HCT116 (cell line): ENCODE data around the gene TMEM187. TPM values are rescaled to one million over a fixed set of nuclear protein-coding genes. Genes with fewer than 3 reads are reported as not detected.

Experiments
- ATAC-seq: fragments of 200-7000 bp; cut with Tn5 transposase; 2 replicates; pipeline ENCODE4 v1.9.1; 2020; ENCODE audit warnings: mild to moderate bottlenecking, moderate library complexity
- BruUV-seq: library from RNA; stranded (reverse); fragments of 400-500 nt; replicated peaks from 2 replicates; lab custom pipeline; 2021; lab: Mats Ljungman, UMichigan
- CTCF ChIA-PET: fragments of 300-600 bp; sonication (Branson Sonifier 250); formaldehyde crosslinking; loops from one replicate; lab custom pipeline; 2021; ENCODE audit warnings: antibody characterized with exemption; lab: Charles Lee
- POLR2A ChIA-PET: fragments of 300-600, 350-600 bp; sonication (Branson Sonifier 250); formaldehyde crosslinking; loops from one replicate; lab custom pipeline; 2021; ENCODE audit warnings: antibody characterized with exemption; lab: Charles Lee
- RAD21 ChIA-PET, 2 experiments: fragments of 300-600 bp; sonication (Branson Sonifier 250); formaldehyde crosslinking; loops; one replicate each; lab custom pipeline; 2023; ENCODE audit warnings: low total read pairs in 2 of 2; ENCODE audit not compliant: uncharacterized antibody in 2 of 2, unreplicated experiment in 2 of 2, low non-redundant PET in 1 of 2; lab: Charles Lee
- DNase-seq: peaks from one replicate; pipeline ENCODE4 v3.0.0-alpha.2; 2010; ENCODE audit warnings: low read depth, low spot score
- H2AFZ ChIP-seq: fragments of 200-600 bp; shearing (Covaris generic), sonication (generic); 2 replicates; pipeline ENCODE4 v1.6.1; 2017; ENCODE audit warnings: low read depth, mixed run types, mixed read lengths, antibody characterized with exemption, low read length; ENCODE audit not compliant: poor library complexity, severe bottlenecking
- H3K27ac ChIP-seq: 2 replicates; pipeline ENCODE4 v1.5.1; 2012; ENCODE audit warnings: low read depth, low read length
- H3K27me3 ChIP-seq: fragments of 200-600 bp; sonication (generic); 2 replicates; pipeline ENCODE4 v1.6.1; 2016; ENCODE audit warnings: mixed run types, low read length, mixed read lengths; ENCODE audit not compliant: insufficient read depth
- H3K36me3 ChIP-seq, 2 experiments: fragments of 200-500 bp in 1 of 2; fragments of 200-600 bp in 1 of 2; sonication (Bioruptor generic) in 1 of 2; sonication (generic) in 1 of 2; 2 replicates each; pipeline versions ENCODE4 v1.5.1 to v1.6.1; 2014 to 2016; ENCODE audit warnings: low read length in 2 of 2, inconsistent platforms in 1 of 2, mixed read lengths in 1 of 2, mixed run types in 1 of 2; ENCODE audit not compliant: insufficient read depth in 2 of 2, control insufficient read depth in 1 of 2
- H3K4me1 ChIP-seq, 2 experiments: fragments of 200-600 bp in 1 of 2; sonication (generic) in 1 of 2; 2 replicates each; pipeline versions ENCODE4 v1.5.1 to v1.6.1; 2012 to 2017; ENCODE audit warnings: low read length in 2 of 2, inconsistent platforms in 1 of 2, mild to moderate bottlenecking in 1 of 2, mixed read lengths in 1 of 2, mixed run types in 1 of 2, moderate library complexity in 1 of 2; ENCODE audit not compliant: insufficient read depth in 2 of 2, control insufficient read depth in 1 of 2
- H3K4me2 ChIP-seq: fragments of 200-600 bp; sonication (generic); 2 replicates; pipeline ENCODE4 v1.6.1; 2017; ENCODE audit warnings: mixed run types, low read length, mixed read lengths
- H3K4me3 ChIP-seq, 2 experiments: fragments of 200-600 bp in 1 of 2; sonication (generic) in 1 of 2; replicated peaks in 1 of 2; 2 replicates each; pipeline ENCODE4 v1.5.1; 2011 to 2016; ENCODE audit warnings: low read length in 2 of 2, control low read depth in 1 of 2, low read depth in 1 of 2, mild to moderate bottlenecking in 1 of 2, mixed read lengths in 1 of 2, mixed run types in 1 of 2
- H3K79me2 ChIP-seq: fragments of 200-600 bp; sonication (generic); 2 replicates; pipeline ENCODE4 v1.6.1; 2017; ENCODE audit warnings: mild to moderate bottlenecking, mixed run types, low read length, moderate library complexity, mixed read lengths; ENCODE audit not compliant: insufficient read depth
- H3K9ac ChIP-seq: fragments of 200-600 bp; sonication (generic); 2 replicates; pipeline ENCODE4 v1.6.1; 2016; ENCODE audit warnings: low read length, mixed read lengths
- H3K9me2 ChIP-seq: fragments of 200-600 bp; sonication (generic), shearing (Covaris generic); 2 replicates; pipeline ENCODE4 v1.6.1; 2017; ENCODE audit warnings: mixed run types, mild to moderate bottlenecking, moderate library complexity; ENCODE audit not compliant: insufficient read depth
- H3K9me3 ChIP-seq, 2 experiments: fragments of 200-500 bp in 1 of 2; fragments of 200-600 bp in 1 of 2; sonication (Bioruptor generic) in 1 of 2; sonication (generic) in 1 of 2; 2 replicates each; pipeline ENCODE4 v1.6.1; 2014 to 2017; ENCODE audit warnings: low read length in 2 of 2, mixed read lengths in 2 of 2, inconsistent platforms in 1 of 2, low read depth in 1 of 2, mild to moderate bottlenecking in 1 of 2, mixed run types in 1 of 2, moderate library complexity in 1 of 2; ENCODE audit not compliant: control insufficient read depth in 1 of 2, insufficient read depth in 1 of 2
- H4K20me1 ChIP-seq: fragments of 200-600 bp; sonication (generic), shearing (Covaris generic); 2 replicates; pipeline ENCODE4 v1.6.1; 2017; ENCODE audit warnings: mixed run types, mild to moderate bottlenecking, moderate library complexity; ENCODE audit not compliant: insufficient read depth
- CTCF ChIP-seq, 3 experiments: fragments of 200-600 bp in 1 of 3; sonication (generic) in 1 of 3; IDR thresholded peaks in 2 of 3; conservative IDR thresholded peaks in 1 of 3; 2 replicates each; pipeline ENCODE4 v1.5.1; 2012 to 2017; ENCODE audit warnings: low read depth in 2 of 3, low read length in 2 of 3, antibody characterized with exemption in 1 of 3, borderline replicate concordance in 1 of 3, control low read depth in 1 of 3, mild to moderate bottlenecking in 1 of 3, mixed read lengths in 1 of 3, mixed run types in 1 of 3, moderate library complexity in 1 of 3; ENCODE audit not compliant: insufficient read depth in 1 of 3
- EGR1 ChIP-seq: IDR thresholded peaks from 2 replicates; pipeline ENCODE4 v1.6.1; 2012; ENCODE audit warnings: low read depth
- EZH2 ChIP-seq: fragments of 200-600 bp; sonication (generic); IDR thresholded peaks from 2 replicates; pipeline ENCODE4 v1.6.1; 2017; ENCODE audit warnings: antibody characterized with exemption, mixed run types
- MAX ChIP-seq: IDR thresholded peaks from 2 replicates; pipeline ENCODE4 v1.6.1; 2012
- POLR2AphosphoS5 ChIP-seq: IDR thresholded peaks from 2 replicates; pipeline ENCODE4 v1.6.1; 2011; ENCODE audit warnings: mild to moderate bottlenecking, low read depth, low read length, moderate library complexity
- SP1 ChIP-seq: IDR thresholded peaks from 2 replicates; pipeline ENCODE4 v1.6.1; 2012; ENCODE audit warnings: low read depth
- YY1 ChIP-seq: IDR thresholded peaks from 2 replicates; pipeline ENCODE4 v1.6.1; 2011; ENCODE audit warnings: low read length, low read depth, moderate library complexity, mild to moderate bottlenecking; ENCODE audit not compliant: insufficient replicate concordance; ENCODE audit errors: extremely low read depth
- ZNF274 ChIP-seq: fragments of 200-500 bp; sonication (Bioruptor generic); IDR thresholded peaks from 2 replicates; pipeline ENCODE4 v1.6.1; 2014; ENCODE audit warnings: mild to moderate bottlenecking, low read depth, low read length, inconsistent platforms
- intact Hi-C: fragments of 100-400 bp; cut with micrococcal nuclease; formaldehyde crosslinking; loops from 2 replicates; pipeline ENCODE4 v1.10.0; 2022
- total RNA-seq: library from RNA; stranded (reverse); gene quantifications from one replicate; pipeline ENCODE4 v1.2.1, GENCODE V29; 2021; ENCODE audit not compliant: unreplicated experiment

TMEM187 gene
- total RNA-seq, 1 experiment from 2014 or later, result 12.6 TPM

GRCh38 chrX:154027986-154028385, 55.4 kb downstream of the TMEM187 start:
- Histone ChIP-seq H3K9me2 (no peaks in the 10 kb centered on the region), H3K36me3 (no peaks in the 10 kb centered on the region; a peak in 1 of 4 replicates), H2AFZ (no peak overlapping the region), H3K4me1 (no peaks in the 10 kb centered on the region), H3K9ac (no peak overlapping the region), H3K27ac (no peak overlapping the region), H3K4me3 (no peak overlapping the region), H3K27me3 (no peaks in the 10 kb centered on the region), H3K79me2 (no peaks in the 10 kb centered on the region), H4K20me1 (no peaks in the 10 kb centered on the region), H3K9me3 (no peaks in the 10 kb centered on the region), H3K4me2 (no peak overlapping the region)
- BruUV-seq, result no TSS peak
- DNase-seq (no peak), ATAC-seq (no peak)
- intact Hi-C loops, result no loop called here
- CTCF ChIA-PET, result no interaction called here
- TF ChIP-seq YY1 (no peak), EZH2 (no peak), SP1 (no peak), MAX (no peak), POLR2AphosphoS5 (no peak), EGR1 (no peak), CTCF (IDR thresholded peaks at IDR 0.05 in 2 of 3, conservative IDR thresholded peaks at IDR 0.05 in 1 of 3; ENCODE audit: borderline replicate concordance in 1 of 3, insufficient read depth in 1 of 3, low read depth in 2 of 3, low read length in 2 of 3) (no peak), ZNF274 (no peak)
- POLR2A ChIA-PET, result no interaction called here
- RAD21 ChIA-PET, result no interaction called here
